Right lobe of liver (tissue), 4 donors: ENCODE measurements around the gene CASP12.

Source experiments
- POLR2A ChIP-seq: fragments of 450-650 bp; IDR thresholded peaks from one replicate; pipeline ENCODE4 v1.6.1; 2017; ENCODE audit warnings: antibody characterized with exemption, mild to moderate bottlenecking
- TF ChIP-seq, protein P1 (sequence below), 4 donors: fragments of 200-600 bp in 3 of 4; fragments of 450-650 bp in 1 of 4; IDR thresholded peaks; one replicate each; pipeline versions ENCODE4 v1.5.1 to v1.8.0; 2016 to 2022; ENCODE audit warnings: antibody characterized with exemption in 4 of 4, mild to moderate bottlenecking in 2 of 4
- donor health status: DM: no; HTN: no; CAD: no.
- donor health status: DM: no; HTN: no; CAD: no.
- donor health status: DM: no; HTN: yes; CAD: no.

DNA sequence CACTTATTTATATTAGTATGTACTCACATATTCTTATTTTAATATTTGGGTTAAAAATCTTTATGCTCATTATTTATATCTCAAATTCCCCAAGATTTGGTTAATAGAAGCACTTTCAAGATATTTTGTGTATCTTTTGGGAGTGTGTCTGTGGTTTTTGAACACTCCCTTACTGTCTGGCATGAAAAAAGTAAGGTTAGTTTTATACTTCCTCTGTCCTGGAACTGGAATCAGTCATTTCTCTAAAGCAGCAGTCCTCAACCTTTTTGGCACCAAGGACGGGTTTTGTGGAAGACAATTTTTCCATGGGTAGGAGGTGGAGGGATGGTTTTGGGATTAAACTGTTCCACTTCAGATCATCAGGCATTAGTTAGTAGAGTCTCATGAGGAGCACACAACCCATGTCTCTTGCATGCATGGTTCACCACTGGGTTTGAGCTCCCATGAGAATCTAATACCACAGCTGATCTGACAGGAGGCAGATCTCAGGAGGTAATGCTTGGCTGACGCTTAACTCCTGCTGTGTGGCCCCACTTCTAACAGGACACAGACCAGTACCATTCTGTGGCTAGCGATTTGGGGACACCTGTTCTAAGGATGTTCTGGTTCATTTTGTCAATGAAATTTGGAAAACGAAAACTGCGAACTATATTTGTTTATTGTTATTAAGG, 60.2 kb downstream of the CASP12 start:
- TF ChIP-seq, protein P1, sequence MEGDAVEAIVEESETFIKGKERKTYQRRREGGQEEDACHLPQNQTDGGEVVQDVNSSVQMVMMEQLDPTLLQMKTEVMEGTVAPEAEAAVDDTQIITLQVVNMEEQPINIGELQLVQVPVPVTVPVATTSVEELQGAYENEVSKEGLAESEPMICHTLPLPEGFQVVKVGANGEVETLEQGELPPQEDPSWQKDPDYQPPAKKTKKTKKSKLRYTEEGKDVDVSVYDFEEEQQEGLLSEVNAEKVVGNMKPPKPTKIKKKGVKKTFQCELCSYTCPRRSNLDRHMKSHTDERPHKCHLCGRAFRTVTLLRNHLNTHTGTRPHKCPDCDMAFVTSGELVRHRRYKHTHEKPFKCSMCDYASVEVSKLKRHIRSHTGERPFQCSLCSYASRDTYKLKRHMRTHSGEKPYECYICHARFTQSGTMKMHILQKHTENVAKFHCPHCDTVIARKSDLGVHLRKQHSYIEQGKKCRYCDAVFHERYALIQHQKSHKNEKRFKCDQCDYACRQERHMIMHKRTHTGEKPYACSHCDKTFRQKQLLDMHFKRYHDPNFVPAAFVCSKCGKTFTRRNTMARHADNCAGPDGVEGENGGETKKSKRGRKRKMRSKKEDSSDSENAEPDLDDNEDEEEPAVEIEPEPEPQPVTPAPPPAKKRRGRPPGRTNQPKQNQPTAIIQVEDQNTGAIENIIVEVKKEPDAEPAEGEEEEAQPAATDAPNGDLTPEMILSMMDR (IDR thresholded peaks at IDR 0.05) = no peak
- no peak for TF ChIP-seq POLR2A
